SK-N-SH (cell line): ENCODE data around the gene SPACDR. TPM values are rescaled to one million over a fixed set of nuclear protein-coding genes. Genes with fewer than 3 reads are reported as not detected.

Experiments
- CTCF ChIA-PET: fragments of 300-600, 350-600 bp; formaldehyde crosslinking; extraction: SDS; loops from one replicate; lab custom pipeline; 2021; lab: Yijun Ruan, JAX
- POLR2A ChIA-PET: fragments of 350-600 bp; sonication (Branson Sonifier 250); formaldehyde crosslinking; extraction: SDS; loops from one replicate; lab custom pipeline; 2020; ENCODE audit warnings: antibody characterized with exemption, inconsistent platforms; lab: Yijun Ruan, JAX
- DNase-seq: peaks from one replicate; pipeline ENCODE4 v3.0.0; 2012
- H2AFZ ChIP-seq: fragments of 200-600 bp; sonication (generic); 2 replicates; pipeline ENCODE4 v1.8.1; 2016; ENCODE audit warnings: antibody characterized with exemption, mild to moderate bottlenecking, low read depth
- H3F3A ChIP-seq: fragments of 200-600 bp; sonication (generic); replicated peaks from 2 replicates; pipeline ENCODE3; 2016; ENCODE audit warnings: antibody characterized with exemption, mild to moderate bottlenecking; ENCODE audit not compliant: insufficient read depth
- H3K27ac ChIP-seq, 2 experiments: fragments of 200-500 bp in 1 of 2; fragments of 200-600 bp in 1 of 2; sonication (Bioruptor generic) in 1 of 2; sonication (generic), shearing (Covaris generic) in 1 of 2; 2 replicates each; pipeline versions ENCODE4 v1.5.1 to v1.6.1; 2014 to 2016; ENCODE audit warnings: low read depth in 2 of 2, inconsistent platforms in 1 of 2, low read length in 1 of 2, mild to moderate bottlenecking in 1 of 2, mixed read lengths in 1 of 2
- H3K27me3 ChIP-seq: fragments of 200-600 bp; sonication (generic), shearing (Covaris generic); 2 replicates; pipeline ENCODE4 v1.6.1; 2016; ENCODE audit warnings: mixed run types; ENCODE audit not compliant: insufficient read depth
- H3K36me3 ChIP-seq, 2 experiments: fragments of 200-500 bp in 1 of 2; fragments of 200-600 bp in 1 of 2; sonication (Bioruptor generic) in 1 of 2; sonication (generic) in 1 of 2; replicated peaks in 1 of 2; 2 replicates each; pipeline versions ENCODE3 to v1.5.1; 2014 to 2016; ENCODE audit warnings: low read length in 1 of 2, mild to moderate bottlenecking in 1 of 2; ENCODE audit not compliant: insufficient read depth in 2 of 2, control insufficient read depth in 1 of 2
- H3K4me1 ChIP-seq, 2 experiments: fragments of 200-500 bp in 1 of 2; fragments of 200-600 bp in 1 of 2; sonication (Bioruptor generic) in 1 of 2; sonication (generic), shearing (Covaris generic) in 1 of 2; 2 replicates each; pipeline versions ENCODE4 v1.5.1 to v1.6.1; 2014 to 2016; ENCODE audit warnings: low read depth in 1 of 2, low read length in 1 of 2, mixed run types in 1 of 2; ENCODE audit not compliant: insufficient read depth in 2 of 2, control insufficient read depth in 1 of 2
- H3K4me2 ChIP-seq: fragments of 200-600 bp; sonication (generic), shearing (Covaris generic); 2 replicates; pipeline ENCODE4 v1.6.1; 2017; ENCODE audit warnings: mixed run types
- H3K4me3 ChIP-seq, 2 experiments: fragments of 200-500 bp in 1 of 2; fragments of 200-600 bp in 1 of 2; sonication (Bioruptor generic) in 1 of 2; sonication (generic), shearing (Covaris generic) in 1 of 2; 2 replicates each; pipeline versions ENCODE4 v1.5.1 to v1.8.1; 2014 to 2016; ENCODE audit warnings: low read depth in 2 of 2, inconsistent platforms in 1 of 2, low read length in 1 of 2, mild to moderate bottlenecking in 1 of 2, mixed read lengths in 1 of 2, moderate library complexity in 1 of 2
- H3K79me2 ChIP-seq: fragments of 200-600 bp; sonication (generic); 2 replicates; pipeline ENCODE4 v1.8.1; 2017; ENCODE audit warnings: mild to moderate bottlenecking; ENCODE audit not compliant: insufficient read depth
- H3K9ac ChIP-seq: fragments of 200-600 bp; sonication (generic); 2 replicates; pipeline ENCODE4 v1.6.1; 2017; ENCODE audit warnings: mixed run types
- H3K9me2 ChIP-seq: fragments of 200-600 bp; sonication (generic); 2 replicates; pipeline ENCODE4 v1.6.1; 2017; ENCODE audit warnings: mixed run types
- H3K9me3 ChIP-seq: fragments of 200-600 bp; sonication (generic); 2 replicates; pipeline ENCODE4 v1.6.1; 2017; ENCODE audit warnings: mixed run types, mild to moderate bottlenecking, moderate library complexity
- H4K20me1 ChIP-seq: fragments of 200-600 bp; sonication (generic); 2 replicates; pipeline ENCODE4 v1.6.1; 2017; ENCODE audit warnings: mild to moderate bottlenecking, mixed run types; ENCODE audit not compliant: insufficient read depth
- CTCF ChIP-seq: fragments of 200-600 bp; sonication (generic); IDR thresholded peaks from 2 replicates; pipeline ENCODE4 v1.6.1; 2017; ENCODE audit warnings: antibody characterized with exemption, mild to moderate bottlenecking, moderate library complexity
- FOSL2 ChIP-seq: IDR thresholded peaks from 2 replicates; pipeline ENCODE4 v1.4.0; 2012; ENCODE audit warnings: low read depth, mild to moderate bottlenecking, moderate library complexity, borderline replicate concordance
- FOXJ3 ChIP-seq: sonication (generic); formaldehyde crosslinking; IDR thresholded peaks from 2 replicates; pipeline ENCODE4 v1.5.1; 2020; ENCODE audit warnings: mild to moderate bottlenecking, missing genetic modification reagents
- GABPA ChIP-seq: IDR thresholded peaks from 2 replicates; pipeline ENCODE4 v1.4.0; 2012; ENCODE audit warnings: low read depth, mild to moderate bottlenecking
- IRF3 ChIP-seq: fragments of 150-350 bp; IDR thresholded peaks from 2 replicates; pipeline ENCODE4 v1.6.1; 2016; ENCODE audit warnings: mild to moderate bottlenecking, low read depth, low read length
- JUND ChIP-seq: IDR thresholded peaks from 2 replicates; pipeline ENCODE4 v1.4.0; 2012
- MXI1 ChIP-seq: IDR thresholded peaks from 2 replicates; pipeline ENCODE4 v1.6.1; 2012; ENCODE audit warnings: mild to moderate bottlenecking, low read depth, low read length, improper control_type of control experiment
- NFIC ChIP-seq: IDR thresholded peaks from 2 replicates; pipeline ENCODE4 v1.4.0; 2012; ENCODE audit warnings: borderline replicate concordance
- NRF1 ChIP-seq: IDR thresholded peaks from 2 replicates; pipeline ENCODE4 v1.6.1; 2012; ENCODE audit warnings: low read depth, mild to moderate bottlenecking, low read length
- POLR2AphosphoS5 ChIP-seq: IDR thresholded peaks from 2 replicates; pipeline ENCODE4 v1.6.1; 2012; ENCODE audit warnings: low read depth, low read length
- RCOR1 ChIP-seq: fragments of 150-350 bp; IDR thresholded peaks from 2 replicates; pipeline ENCODE4 v1.6.1; 2017; ENCODE audit warnings: antibody characterized with exemption, low read length
- RFX5 ChIP-seq: IDR thresholded peaks from 2 replicates; pipeline ENCODE4 v1.6.1; 2012; ENCODE audit warnings: mild to moderate bottlenecking, improper control_type of control experiment, low read length
- TAF1 ChIP-seq: IDR thresholded peaks from 2 replicates; pipeline ENCODE4 v1.6.1; 2012; ENCODE audit warnings: low read depth, mild to moderate bottlenecking, low read length, moderate library complexity, borderline replicate concordance
- TCF12 ChIP-seq: IDR thresholded peaks from 2 replicates; pipeline ENCODE4 v1.4.0; 2012
- USF1 ChIP-seq: IDR thresholded peaks from 2 replicates; pipeline ENCODE4 v1.4.0; 2012; ENCODE audit warnings: low read depth, borderline replicate concordance
- USF2 ChIP-seq: fragments of 150-350 bp; IDR thresholded peaks from 2 replicates; pipeline ENCODE4 v1.6.1; 2017; ENCODE audit warnings: antibody characterized with exemption, low read length, low read depth, borderline replicate concordance
- YY1 ChIP-seq: IDR thresholded peaks from 2 replicates; pipeline ENCODE4 v1.4.0; 2012; ENCODE audit warnings: low read depth, mild to moderate bottlenecking
- WGBS: methylation state at CpG from one replicate; pipeline ENCODE4 v1.1.6; 2017; ENCODE audit warnings: low lambda C conversion rate; 5-methylcytosine and 5-hydroxymethylcytosine counted together
- polyA plus RNA-seq, 3 experiments: library from polyadenylated mRNA; depleted of rRNA; stranded (reverse); fragments of >200 nt; gene quantifications; 2 replicates each; pipeline ENCODE4 v1.2.3, GENCODE V29; 2012

SPACDR gene
- polyA plus RNA-seq, 1 of the 3 experiments (the other 2 are of a cell fraction) = 1.5 TPM

GRCh38 chr7:100465299-100465698, 1.2 kb upstream of the SPACDR start:
- CTCF ChIA-PET = interaction anchor here (0.6 to 11.9 kb wide), 35 partner anchors 10 to 366 kb away, joined by 3 to 398 read pairs (median 5); partner anchors contain the start of genes NYAP1, PCOLCE and TSC22D4

GRCh38 chr7:100464791-100465190, 731 bp upstream of the SPACDR start:
- Histone ChIP-seq H3K27ac (no peak overlapping the region), H3K27me3 (no peaks in the 10 kb centered on the region), H3K4me1 (peaks cover 3 to 15% of the 10 kb centered on the region in 2 experiments; a peak in 3 of 4 replicates), H3F3A (peaks cover 12% of the 10 kb centered on the region), H4K20me1 (no peaks in the 10 kb centered on the region), H3K9ac (no peak overlapping the region), H3K36me3 (no peaks in the 10 kb centered on the region), H3K4me2 (no peak overlapping the region), H2AFZ (no peak overlapping the region), H3K9me3 (no peaks in the 10 kb centered on the region), H3K9me2 (no peaks in the 10 kb centered on the region), H3K79me2 (no peaks in the 10 kb centered on the region), H3K4me3 (no peak overlapping the region)
- POLR2A ChIA-PET = interaction anchor here (0.7 kb wide), 1 partner anchor 35 kb away, joined by 4 read pairs; no protein-coding TSS in a partner anchor
- DNase-seq = no peak
- CTCF ChIA-PET = interaction anchor here (0.8 to 11.9 kb wide), 20 partner anchors 10 to 261 kb away, joined by 3 to 398 read pairs (median 8); partner anchors contain the start of genes NYAP1, PCOLCE and TSC22D4
- 94% methylated on average over 2 of the region's 2 CpGs for WGBS
- no peak for TF ChIP-seq MXI1
- TF ChIP-seq USF2 = no peak
- no peak for TF ChIP-seq USF1
- TF ChIP-seq RCOR1 = no peak
- TF ChIP-seq GABPA = no peak
- TF ChIP-seq FOXJ3 (CRISPR knock-in tag) = no peak
- no peak for TF ChIP-seq TAF1
- no peak for TF ChIP-seq FOSL2
- no peak for TF ChIP-seq YY1
- TF ChIP-seq CTCF = no peak
- TF ChIP-seq RFX5 = no peak
- no peak for TF ChIP-seq IRF3
- no peak for TF ChIP-seq POLR2AphosphoS5
- no peak for TF ChIP-seq NRF1

More at GRCh38 chr7:100465299-100465698, 1.2 kb upstream of the SPACDR start:
- Histone ChIP-seq H2AFZ (no peak overlapping the region), H3K27ac (no peak overlapping the region), H3K36me3 (no peaks in the 10 kb centered on the region), H3F3A (peaks cover 12% of the 10 kb centered on the region), H3K79me2 (no peaks in the 10 kb centered on the region), H3K9ac (no peak overlapping the region), H4K20me1 (no peaks in the 10 kb centered on the region), H3K4me1 (peaks cover 3 to 15% of the 10 kb centered on the region in 2 experiments; a peak in 3 of 4 replicates), H3K27me3 (no peaks in the 10 kb centered on the region), H3K9me2 (no peaks in the 10 kb centered on the region), H3K4me2 (no peak overlapping the region; the same call in 1 of the 2 replicates), H3K9me3 (no peaks in the 10 kb centered on the region), H3K4me3 (no peak overlapping the region)
- TF ChIP-seq NFIC (no peak), IRF3 (no peak), RCOR1 (no peak), USF2 (no peak), TCF12 (no peak), JUND (no peak)
- POLR2A ChIA-PET = interaction anchor here (0.7 to 1.3 kb wide), 4 partner anchors 14 to 83 kb away, joined by 3 to 4 read pairs (median 4); partner anchors contain the start of gene TSC22D4
- no peak for DNase-seq
- WGBS = 71% methylated on average over 8 of the region's 8 CpGs
